GM21515 (cell line): Measurements from ENCODE around the gene ARL3.
A peak's percentile ranks its signal among the peaks of the same experiment; 100 is the strongest.
"Not testable (repeated sequence)": the region's sequence is repeated elsewhere in the genome, so short reads cannot be mapped to it uniquely, and the experiment has no call there.

Experiments
- ATAC-seq: cut with Tn5 transposase; IDR thresholded peaks from one replicate; pipeline ENCODE4 v1.9.1; 2021; ENCODE audit not compliant: unreplicated experiment

ARL3 gene

DNA sequence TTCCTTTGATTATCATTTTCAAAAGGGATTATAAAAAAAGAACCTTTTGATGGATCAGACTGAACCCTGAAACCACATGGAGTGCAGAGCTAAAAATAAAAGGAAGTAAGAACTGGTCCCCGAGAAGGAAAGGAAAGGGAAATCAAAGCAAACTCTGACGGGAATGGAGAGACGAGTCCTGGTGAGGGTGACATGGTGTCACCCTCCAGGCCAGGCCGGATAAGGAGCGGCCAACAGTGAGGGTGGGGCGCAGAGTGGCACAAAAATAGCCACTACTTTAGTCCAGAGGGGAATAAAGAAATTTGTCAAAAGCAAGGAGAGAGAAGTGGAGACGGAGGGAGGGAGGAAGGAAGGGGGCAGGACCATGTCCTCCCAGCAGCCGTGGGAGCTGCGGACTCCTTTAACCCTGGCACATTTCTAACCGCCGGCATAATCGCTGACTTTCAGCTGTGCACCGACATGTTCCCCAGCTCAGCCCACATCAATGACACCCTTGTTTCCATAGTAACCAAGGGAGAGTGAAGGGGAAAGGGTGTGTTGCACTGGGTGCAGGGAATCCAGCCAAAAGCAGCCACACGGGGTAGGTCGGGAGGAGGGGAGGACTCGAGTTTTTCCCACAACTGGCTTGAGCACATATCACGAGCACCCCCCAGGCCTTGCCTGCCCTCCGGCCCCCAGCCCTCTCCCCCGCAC is 40.2 kb downstream of the ARL3 start:
- ATAC-seq: no peak

DNA sequence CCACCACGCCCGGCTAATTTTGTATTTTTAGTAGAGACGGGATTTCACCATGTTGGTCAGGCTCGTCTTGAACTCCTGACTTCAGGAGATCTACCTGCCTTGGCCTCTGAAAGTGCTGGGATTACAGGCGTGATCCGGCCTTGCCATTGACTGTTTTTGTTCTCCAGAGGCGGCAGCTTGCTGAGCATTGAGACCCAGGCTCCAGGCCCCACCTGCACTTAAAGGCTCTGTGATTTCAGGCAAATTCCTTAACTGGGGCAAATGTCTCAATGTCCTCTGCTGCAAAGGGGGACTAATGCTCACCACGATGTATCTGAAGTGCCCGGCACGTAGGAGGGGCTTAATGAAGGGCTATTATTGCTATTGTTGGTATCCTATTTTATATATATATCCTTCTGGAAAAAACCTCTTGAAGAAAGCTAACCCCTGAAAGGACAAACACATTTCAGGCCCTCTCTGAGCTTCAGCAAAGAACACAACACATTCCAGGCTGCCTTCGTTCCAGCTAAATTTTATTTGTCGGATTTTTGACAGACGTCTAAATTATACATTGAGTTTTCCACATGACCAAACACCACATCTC is 40.9 kb downstream of the ARL3 start:
- ATAC-seq: no peak

DNA sequence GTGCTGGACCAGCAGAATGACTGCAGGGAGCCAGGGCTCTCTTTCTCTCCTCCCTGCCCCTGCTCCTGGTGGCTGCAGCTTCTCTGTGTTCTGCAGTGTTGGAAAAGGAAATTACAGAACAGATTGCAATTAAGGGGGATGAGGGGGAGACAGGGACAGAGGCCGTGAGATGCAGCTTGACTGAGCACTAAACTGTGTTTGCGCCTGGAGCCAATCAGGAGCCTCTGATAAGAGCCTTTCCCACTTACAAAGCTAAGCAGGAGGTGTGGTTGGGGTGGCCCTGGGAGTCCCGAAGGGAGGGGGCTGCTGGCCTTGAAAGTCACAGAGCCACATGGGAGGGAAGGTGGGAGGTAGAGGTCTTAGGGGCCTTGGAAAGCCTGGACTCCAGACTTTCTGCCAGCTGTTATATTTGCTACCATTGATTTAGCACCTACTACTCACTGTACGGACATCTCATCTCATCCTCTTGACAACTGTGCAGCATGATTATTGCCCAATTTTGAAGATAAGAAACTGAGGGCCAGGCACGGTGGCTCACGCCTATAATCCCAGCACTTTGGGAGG is 43.2 kb downstream of the ARL3 start:
- ATAC-seq: no peak

DNA sequence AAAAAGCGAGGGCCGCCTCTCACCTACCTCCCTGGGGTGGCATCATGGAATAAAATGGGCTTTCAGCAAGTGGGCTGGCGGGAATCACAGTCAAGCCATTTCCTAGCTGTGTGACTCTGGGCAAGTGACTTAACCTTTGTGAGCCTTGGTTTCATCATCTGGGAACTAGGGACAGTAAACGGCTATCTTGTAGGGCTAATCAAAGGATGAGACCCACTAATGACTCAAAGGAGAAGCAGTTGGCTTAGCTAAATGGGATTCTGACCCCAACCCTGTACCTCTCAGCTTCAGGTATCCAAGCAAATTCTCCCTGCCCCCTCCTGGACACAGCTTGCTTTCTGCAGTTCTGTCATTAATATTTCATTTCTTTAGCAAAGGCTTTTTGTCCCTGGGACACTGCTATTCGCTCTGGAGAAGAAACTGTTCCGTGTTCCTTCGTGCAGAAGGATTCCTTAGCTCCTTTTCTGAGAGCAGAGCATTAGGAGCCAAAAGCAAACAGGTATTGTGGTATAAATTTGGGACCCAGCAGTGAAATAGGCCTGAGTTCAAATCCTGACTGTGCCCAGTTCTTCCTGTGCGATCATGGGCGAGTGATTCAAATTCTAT is 44.0 kb downstream of the ARL3 start:
- no peak for ATAC-seq

DNA sequence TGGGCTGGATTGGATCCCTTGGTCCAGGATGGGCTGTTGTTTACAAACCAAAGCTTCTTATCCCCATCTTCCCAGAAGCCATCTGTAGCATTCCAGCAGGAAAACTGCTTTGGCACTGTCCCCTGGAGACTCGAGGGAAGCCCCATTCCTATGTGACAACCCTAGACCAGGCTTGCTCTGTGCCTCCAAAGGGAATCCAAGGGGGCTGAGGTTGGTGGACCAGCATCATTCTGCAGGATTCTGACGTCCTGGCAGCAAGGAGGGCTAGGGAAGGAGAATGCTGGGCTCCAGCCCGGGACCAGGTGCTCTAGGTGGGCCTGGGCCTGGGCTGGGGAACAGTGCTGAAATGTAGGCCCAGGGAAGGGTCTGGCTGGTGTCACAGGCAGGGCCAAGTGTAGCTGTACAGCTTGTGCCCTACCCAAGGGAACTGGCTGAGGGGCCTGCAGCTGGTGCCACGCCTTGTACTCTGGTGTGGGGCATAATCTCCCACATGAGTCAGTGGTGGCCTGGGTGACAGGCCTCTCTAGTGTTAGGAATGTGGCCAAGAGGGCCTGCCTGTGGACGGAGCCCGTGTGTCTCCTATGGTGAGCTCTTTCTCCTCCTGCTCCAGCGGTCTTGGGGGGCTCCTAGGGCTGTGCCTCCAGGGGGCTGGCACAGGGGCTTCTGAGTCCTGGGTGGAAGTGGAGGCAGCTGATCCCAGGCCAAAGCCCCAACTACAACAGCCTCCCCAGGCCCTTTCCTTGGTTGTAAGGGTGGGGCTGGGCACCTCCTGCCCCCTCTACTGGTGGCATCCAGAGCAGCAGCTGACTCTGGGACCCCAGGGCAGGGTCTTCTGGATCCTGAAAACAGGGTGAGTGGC is 44.8 kb downstream of the ARL3 start:
- ATAC-seq: no peak

DNA sequence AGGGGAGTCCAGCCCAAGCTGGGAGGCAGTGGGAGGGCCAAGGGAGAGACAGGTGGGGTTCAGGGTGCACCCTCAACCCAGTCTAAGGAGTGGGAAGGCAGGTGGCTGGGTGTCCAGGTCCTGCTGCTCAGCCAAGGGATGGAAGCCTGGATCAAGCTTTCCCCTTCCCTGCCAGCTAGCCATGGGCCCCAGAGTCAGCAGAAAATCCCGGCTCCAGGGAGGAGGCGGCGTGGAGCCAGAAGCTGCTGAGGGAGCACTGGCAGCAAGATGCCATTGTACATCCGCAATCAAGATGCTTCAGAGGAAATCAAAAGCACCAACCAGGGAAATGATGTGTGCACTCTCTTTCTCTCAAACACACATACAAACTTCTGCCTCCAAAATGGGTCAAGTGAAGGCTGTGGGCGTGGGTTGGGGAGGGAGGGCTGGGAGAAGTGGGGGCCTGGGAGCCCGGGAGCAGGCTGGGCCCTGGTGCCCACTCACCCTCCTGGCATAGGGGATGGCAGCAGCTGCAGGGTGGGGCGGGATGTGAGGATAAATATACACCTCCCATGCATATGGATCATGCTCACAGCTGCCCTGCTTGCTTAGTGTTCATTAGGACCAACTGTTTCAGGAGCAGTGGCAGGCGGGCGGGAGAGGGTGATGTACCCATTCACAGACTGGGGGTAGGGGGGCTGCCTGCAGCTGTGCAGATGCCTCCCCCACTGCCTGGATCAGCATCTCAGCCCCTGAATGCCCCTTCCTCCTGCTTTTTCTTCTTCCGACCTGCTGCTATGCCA is 45.7 kb downstream of the ARL3 start:
- ATAC-seq: no peak

DNA sequence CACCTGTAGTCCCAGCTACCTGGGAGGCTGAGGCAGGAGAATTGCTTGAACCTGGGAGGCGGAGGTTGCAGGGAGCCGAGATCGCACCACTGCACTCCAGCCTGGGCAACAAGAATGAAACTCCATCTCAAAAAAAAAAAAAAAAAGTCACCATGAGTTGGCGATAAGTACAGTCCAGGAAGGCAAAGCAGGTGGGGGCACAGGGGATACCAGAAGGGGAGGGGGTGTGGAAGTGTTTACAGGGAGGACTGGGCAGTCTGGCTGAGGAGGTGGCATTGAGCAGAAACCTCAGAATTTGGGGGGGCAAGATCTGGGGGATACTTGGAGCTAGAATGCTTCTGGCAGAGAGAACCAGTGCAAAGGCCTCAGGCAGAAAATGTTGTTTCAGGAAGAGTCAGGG is 46.8 kb downstream of the ARL3 start:
- ATAC-seq: not testable (repeated sequence)

DNA sequence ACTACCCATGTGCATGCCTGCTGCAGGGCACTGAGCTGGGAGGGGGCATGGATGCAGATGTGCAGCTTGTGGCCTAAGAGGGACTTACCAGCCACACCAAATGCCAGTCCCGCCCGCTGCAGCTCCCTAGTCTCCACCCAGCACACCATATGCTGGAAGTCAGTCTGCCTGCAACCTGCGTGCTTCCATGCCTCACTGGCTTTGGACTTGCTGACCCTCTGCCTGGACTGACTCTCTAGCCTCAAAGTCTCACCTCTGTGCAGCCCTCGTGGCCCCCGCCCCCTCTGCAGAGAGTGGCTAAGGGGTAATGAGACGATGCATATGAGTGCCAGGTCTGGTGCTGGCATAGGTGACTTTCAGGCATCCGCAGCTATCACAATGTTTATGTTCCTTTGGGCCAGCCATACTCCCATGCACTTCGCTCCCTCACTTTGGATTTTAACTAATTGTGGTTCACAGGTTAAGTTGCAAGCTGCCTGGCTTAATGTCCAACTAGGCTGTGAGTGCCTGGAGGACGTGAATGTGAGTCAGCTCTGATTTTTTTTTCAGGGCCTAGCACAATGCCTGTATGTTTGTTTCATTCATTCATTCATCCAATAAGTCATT is 48.2 kb downstream of the ARL3 start:
- ATAC-seq: no peak

DNA sequence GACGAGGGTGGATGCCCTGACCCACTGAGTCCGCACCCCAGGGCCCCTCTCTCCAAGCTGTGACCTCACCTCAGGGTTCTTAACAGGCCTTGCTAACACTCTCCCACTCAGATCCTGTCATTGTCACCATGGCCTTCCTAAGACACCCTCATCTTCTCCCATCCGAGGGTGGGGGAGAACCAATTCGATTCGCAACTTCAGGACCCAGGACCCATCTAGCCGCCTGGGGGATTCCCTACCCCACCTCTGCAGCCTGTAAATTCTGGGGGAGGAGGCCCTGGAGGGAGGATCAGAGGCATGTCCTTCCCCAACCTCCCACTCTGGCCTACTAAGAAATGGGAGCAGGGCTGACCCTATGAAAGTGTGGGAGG is 52.6 kb downstream of the ARL3 start:
- no peak for ATAC-seq

DNA sequence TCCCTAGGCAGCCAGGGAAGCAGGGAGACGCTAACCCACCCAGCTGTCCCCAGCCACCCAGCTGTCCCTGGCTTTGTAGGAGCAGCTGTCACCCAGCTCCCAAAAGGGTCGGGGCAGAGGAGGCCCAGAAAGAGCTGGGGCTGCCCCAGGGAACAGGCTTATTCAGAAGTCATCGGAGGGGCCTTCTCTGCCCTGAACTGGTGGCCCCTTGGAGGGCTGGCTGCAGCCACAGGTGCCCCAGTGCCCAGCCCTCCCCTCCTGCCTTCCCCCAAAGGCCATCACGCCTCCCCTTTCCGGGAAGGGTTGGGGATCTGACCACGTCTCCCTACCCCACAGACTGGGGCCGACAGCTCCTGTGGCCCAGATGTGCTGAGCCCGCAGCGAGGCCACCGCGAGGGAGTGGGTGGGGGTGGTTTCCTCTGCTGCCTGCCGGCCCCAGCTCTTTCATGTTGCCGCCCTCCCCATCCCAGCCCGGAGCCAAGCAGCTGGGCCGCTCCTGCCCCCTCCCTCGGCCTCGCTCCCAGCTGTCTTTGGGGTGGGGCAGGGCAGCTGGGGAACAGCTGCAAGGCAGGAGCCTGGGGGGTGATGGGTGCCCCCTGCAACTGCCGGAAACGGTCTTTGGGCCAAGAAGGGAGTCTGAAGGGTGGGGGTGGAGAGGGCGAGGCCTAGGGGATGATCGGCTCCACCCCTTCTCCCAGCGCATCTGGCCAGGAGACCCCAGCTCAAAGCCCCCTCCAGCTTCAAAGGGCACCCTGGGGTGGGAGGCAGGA is 53.1 kb downstream of the ARL3 start:
- ATAC-seq: peak; percentile 82

DNA sequence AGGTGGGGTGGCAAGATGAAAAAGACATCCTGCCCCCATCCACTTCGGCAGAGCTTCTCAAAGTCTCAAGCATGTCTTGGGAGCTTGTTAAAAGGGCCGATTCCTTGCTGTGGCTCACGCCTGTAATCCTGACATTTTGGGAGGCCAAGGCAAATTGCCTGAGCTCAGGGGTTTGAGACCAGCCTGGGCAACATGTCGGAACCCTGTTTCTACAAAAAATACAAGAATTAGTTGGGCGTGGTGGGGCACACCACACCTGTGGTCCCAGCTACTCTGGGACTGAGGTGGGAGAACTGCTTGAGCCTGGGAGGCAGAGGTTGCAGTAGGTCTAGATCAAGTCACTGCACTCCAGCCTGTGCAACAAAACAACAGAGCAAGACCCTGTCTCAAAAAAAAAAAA is 55.4 kb downstream of the ARL3 start:
- ATAC-seq: no peak

DNA sequence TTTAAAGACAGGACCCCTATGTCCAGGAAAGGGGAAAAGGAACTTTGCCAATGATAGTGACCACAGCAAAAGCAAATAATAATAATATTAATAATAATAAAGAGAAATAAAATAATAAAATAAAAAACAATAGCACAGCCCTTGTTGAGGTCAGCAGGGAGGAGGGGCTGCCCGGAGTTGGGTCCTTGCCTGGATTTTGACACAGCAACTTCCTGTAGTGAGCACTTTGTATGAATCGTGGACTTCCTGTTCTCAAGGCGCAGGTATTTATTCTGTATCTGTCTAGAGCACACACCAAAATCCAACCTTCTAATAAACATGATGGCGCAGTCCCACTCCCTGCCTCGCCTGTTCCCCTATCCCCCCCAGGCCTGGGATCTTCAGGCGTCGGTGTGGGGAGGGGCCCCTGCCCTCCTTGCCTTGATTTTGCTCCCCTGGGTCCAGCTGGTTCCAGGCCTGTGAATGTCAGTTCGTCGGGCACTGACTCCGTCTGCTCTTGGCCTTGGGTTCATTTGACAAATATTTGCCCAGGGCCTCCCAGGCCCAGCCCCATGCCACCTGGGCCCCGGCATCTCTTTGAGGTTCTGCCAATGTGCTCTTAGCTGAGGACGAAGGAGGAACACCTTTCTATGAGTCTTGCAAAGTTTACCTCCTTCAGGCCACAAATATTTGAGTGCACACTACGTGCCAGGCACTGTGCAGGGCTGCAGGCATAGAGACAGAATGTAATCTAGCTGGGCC is 56.0 kb downstream of the ARL3 start:
- no peak for ATAC-seq

DNA sequence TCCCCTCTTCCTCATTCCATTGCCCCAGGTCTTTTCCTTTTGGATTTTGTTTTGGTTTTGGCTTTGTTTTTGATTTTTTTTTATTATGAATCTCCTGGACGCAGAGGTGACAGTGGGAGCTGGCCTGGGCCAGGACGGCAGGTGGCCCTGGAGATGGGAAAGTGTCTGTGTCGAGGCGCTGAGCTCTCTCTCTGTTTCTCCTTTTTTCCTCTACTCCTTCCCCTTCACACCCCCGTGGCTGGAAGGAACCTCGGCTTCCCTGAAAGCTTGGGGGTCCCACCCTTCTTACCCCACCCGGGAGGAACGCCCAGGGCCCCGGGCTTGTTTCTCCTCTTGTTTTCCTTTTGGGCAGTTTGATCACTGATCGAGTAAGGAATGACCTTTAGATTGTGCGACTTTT is 56.7 kb downstream of the ARL3 start:
- ATAC-seq: no peak

DNA sequence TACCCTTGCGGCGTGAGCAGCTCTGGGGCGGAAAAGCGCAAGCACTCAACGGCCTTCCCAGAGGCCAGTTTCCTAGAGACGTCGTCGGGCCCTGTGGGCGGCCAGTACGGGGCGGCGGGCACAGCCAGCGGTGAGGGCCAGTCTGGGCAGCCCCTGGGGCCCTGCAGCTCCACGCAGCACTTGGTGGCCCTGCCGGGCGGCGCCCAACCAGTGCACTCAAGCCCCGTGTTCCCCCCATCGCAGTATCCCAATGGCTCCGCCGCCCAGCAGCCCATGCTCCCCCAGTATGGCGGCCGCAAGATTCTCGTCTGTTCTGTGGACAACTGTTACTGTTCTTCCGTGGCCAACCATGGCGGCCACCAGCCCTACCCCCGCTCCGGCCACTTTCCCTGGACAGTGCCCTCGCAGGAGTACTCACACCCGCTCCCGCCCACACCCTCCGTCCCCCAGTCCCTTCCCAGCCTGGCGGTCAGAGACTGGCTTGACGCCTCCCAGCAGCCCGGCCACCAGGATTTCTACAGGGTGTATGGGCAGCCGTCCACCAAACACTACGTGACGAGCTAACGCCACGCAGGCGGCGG is 57.3 kb downstream of the ARL3 start:
- no peak for ATAC-seq

DNA sequence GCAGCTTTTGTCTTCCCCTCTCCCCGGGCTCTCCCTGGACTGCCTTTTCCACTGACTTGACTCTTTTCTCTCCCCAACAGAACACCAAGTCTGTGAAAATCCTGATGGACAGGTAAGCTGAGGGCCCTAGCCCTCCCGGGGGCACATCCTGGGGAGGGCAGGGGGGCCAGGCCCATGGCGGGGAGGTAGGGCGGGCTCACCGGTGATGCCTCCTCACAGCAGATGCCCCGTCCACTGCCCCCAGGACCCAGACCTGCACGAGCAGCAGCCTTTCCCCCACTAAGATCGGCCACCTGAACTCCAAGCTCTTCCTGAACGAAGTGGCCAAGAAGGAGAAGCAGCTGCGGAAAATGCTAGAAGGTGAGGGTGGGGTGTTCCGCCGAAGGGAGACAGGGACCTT is 58.2 kb downstream of the ARL3 start:
- no peak for ATAC-seq

DNA sequence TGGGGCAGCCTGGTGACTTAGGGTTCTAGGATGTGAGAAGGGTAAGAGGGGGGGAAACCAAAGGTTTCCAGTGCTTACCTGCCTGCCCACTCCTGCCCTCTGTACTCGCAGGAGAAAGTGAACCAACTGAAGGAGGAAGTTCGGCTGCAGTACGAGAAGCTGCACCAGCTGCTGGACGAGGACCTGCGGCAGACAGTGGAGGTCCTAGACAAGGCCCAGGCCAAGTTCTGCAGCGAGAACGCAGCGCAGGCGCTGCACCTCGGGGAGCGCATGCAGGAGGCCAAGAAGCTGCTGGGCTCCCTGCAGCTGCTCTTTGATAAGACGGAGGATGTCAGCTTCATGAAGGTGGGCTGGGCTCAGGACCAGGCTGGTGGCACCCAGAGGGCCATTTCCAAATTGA is 59.2 kb downstream of the ARL3 start:
- no peak for ATAC-seq

DNA sequence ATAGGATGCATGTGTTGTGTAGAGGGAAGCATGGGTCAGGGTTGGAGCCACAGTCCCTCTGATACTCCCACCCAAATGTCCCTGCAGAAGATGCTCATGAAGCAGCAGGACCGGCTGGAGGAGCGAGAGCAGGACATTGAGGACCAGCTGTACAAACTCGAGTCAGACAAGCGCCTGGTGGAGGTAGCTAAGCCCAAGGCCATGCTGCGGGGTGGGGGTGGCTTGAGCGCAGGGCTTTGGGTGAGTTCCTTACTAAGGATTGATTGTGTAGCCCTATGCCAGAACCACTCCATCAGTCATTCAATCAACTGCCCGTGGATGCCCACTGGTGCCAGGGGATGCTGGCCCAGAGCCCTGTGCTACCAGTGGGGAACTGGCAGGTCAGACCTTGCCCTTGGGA is 59.6 kb downstream of the ARL3 start:
- no peak for ATAC-seq

DNA sequence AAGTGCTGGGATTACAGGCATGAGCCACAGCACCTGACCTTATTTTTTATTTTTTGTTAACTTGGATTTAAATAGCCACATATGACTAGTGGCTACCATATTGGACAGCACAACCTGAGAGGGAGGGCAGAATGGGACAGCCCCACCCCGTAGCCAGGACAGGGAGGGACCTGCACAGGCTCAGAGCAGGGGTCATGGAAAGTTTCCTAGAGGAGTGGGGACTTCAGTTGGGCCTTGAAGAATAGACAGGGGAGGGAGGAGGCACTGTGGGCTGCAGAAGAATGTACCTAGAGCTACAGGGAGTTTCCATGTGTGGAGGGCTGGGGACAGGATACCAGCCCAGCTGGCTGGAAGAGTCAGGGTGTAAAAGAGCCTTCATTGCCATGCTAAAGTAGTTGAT is 61.1 kb downstream of the ARL3 start:
- no peak for ATAC-seq
